ENCODE measurements around the gene DGKG.
A peak's percentile ranks its signal among the peaks of the same experiment; 100 is the strongest.

The DGKG gene

GRCh38 chr3:186237915-186238314 is 124.1 kb downstream of the DGKG start:
- no peak overlapping the region for H3K4me3 Mint-ChIP-seq
- no peaks in the 10 kb centered on the region for H3K36me3 Mint-ChIP-seq (ENCODE audit: low read depth)
- H3K4me1 Mint-ChIP-seq (ENCODE audit: low read depth) = peaks cover 19% of the 10 kb centered on the region
- H3K9me3 Mint-ChIP-seq = no peaks in the 10 kb centered on the region
- peaks cover 8% of the 10 kb centered on the region for H3K27me3 Mint-ChIP-seq
- DNase-seq = no peak
- no peak overlapping the region for H3K27ac Mint-ChIP-seq

GRCh38 chr3:186236357-186237020 is 125.5 kb downstream of the DGKG start:
- Mint-ChIP-seq H3K4me1 (ENCODE audit: low read depth) (peaks cover 11% of the 10 kb centered on the region), H3K27me3 (peaks cover 9% of the 10 kb centered on the region), H3K27ac (no peak overlapping the region), H3K36me3 (ENCODE audit: low read depth) (no peaks in the 10 kb centered on the region), H3K9me3 (no peaks in the 10 kb centered on the region), H3K4me3 (no peak overlapping the region)
- DNase-seq = no peak

GRCh38 chr3:186235554-186235953 is 126.5 kb downstream of the DGKG start:
- Mint-ChIP-seq H3K4me3 (peak overlapping the region; percentile 40), H3K9me3 (no peaks in the 10 kb centered on the region), H3K4me1 (ENCODE audit: low read depth) (peaks cover 11% of the 10 kb centered on the region), H3K27ac (peak overlapping the region; percentile 34), H3K27me3 (peaks cover 9% of the 10 kb centered on the region), H3K36me3 (ENCODE audit: low read depth) (no peaks in the 10 kb centered on the region)
- DNase-seq = no peak

- Mint-ChIP-seq H3K27me3 (peaks cover 12% of the 10 kb centered on the region), H3K27ac (no peak overlapping the region)
Measured at GRCh38 chr3:186234152-186234551, 127.9 kb downstream of the DGKG start.

GRCh38 chr3:186226482-186226881 is 135.6 kb downstream of the DGKG start:
- Mint-ChIP-seq H3K27me3 (peaks cover 49% of the 10 kb centered on the region), H3K36me3 (ENCODE audit: low read depth) (no peaks in the 10 kb centered on the region), H3K4me1 (ENCODE audit: low read depth) (no peaks in the 10 kb centered on the region), H3K9me3 (no peaks in the 10 kb centered on the region), H3K4me3 (no peak overlapping the region), H3K27ac (no peak overlapping the region)
- DNase-seq = no peak

More at GRCh38 chr3:186234152-186234551, 127.9 kb downstream of the DGKG start:
- DNase-seq = no peak
- H3K4me1 Mint-ChIP-seq (ENCODE audit: low read depth) = peaks cover 11% of the 10 kb centered on the region
- H3K4me3 Mint-ChIP-seq = no peak overlapping the region
- no peaks in the 10 kb centered on the region for H3K36me3 Mint-ChIP-seq (ENCODE audit: low read depth)
- H3K9me3 Mint-ChIP-seq = no peaks in the 10 kb centered on the region

- Mint-ChIP-seq H3K4me3 (no peak overlapping the region), H3K27ac (no peak overlapping the region), H3K27me3 (peaks cover 46% of the 10 kb centered on the region), H3K4me1 (ENCODE audit: low read depth) (no peaks in the 10 kb centered on the region), H3K9me3 (no peaks in the 10 kb centered on the region), H3K36me3 (ENCODE audit: low read depth) (no peaks in the 10 kb centered on the region)
- DNase-seq = no peak
Measured at GRCh38 chr3:186225603-186226002, 136.4 kb downstream of the DGKG start.

GRCh38 chr3:186224041-186224610 is 137.9 kb downstream of the DGKG start:
- H3K9me3 Mint-ChIP-seq = no peaks in the 10 kb centered on the region
- DNase-seq = no peak
- H3K4me1 Mint-ChIP-seq (ENCODE audit: low read depth) = no peaks in the 10 kb centered on the region
- no peak overlapping the region for H3K27ac Mint-ChIP-seq
- no peaks in the 10 kb centered on the region for H3K36me3 Mint-ChIP-seq (ENCODE audit: low read depth)
- no peak overlapping the region for H3K4me3 Mint-ChIP-seq
- peaks cover 48% of the 10 kb centered on the region for H3K27me3 Mint-ChIP-seq

GRCh38 chr3:186223476-186223875 is 138.6 kb downstream of the DGKG start:
- peaks cover 44% of the 10 kb centered on the region for H3K27me3 Mint-ChIP-seq
- no peaks in the 10 kb centered on the region for H3K9me3 Mint-ChIP-seq
- no peaks in the 10 kb centered on the region for H3K36me3 Mint-ChIP-seq (ENCODE audit: low read depth)
- DNase-seq = no peak
- H3K27ac Mint-ChIP-seq = no peak overlapping the region
- peaks cover under 1% of the 10 kb centered on the region for H3K4me1 Mint-ChIP-seq (ENCODE audit: low read depth)
- no peak overlapping the region for H3K4me3 Mint-ChIP-seq

- peaks cover 37% of the 10 kb centered on the region for H3K27me3 Mint-ChIP-seq
- no peak overlapping the region for H3K27ac Mint-ChIP-seq
- no peaks in the 10 kb centered on the region for H3K36me3 Mint-ChIP-seq (ENCODE audit: low read depth)
- peaks cover 13% of the 10 kb centered on the region for H3K4me1 Mint-ChIP-seq (ENCODE audit: low read depth)
- no peak overlapping the region for H3K4me3 Mint-ChIP-seq
- H3K9me3 Mint-ChIP-seq = no peaks in the 10 kb centered on the region
- no peak for DNase-seq
Measured at GRCh38 chr3:186221760-186222378, 140.2 kb downstream of the DGKG start.

- peaks cover 15% of the 10 kb centered on the region for H3K4me1 Mint-ChIP-seq (ENCODE audit: low read depth)
- peaks cover 36% of the 10 kb centered on the region for H3K27me3 Mint-ChIP-seq
- H3K27ac Mint-ChIP-seq = no peak overlapping the region
- no peak for DNase-seq
- H3K9me3 Mint-ChIP-seq = no peaks in the 10 kb centered on the region
- no peaks in the 10 kb centered on the region for H3K36me3 Mint-ChIP-seq (ENCODE audit: low read depth)
- H3K4me3 Mint-ChIP-seq = no peak overlapping the region
Measured at GRCh38 chr3:186220911-186221645, 141.0 kb downstream of the DGKG start.

- no peaks in the 10 kb centered on the region for H3K36me3 Mint-ChIP-seq (ENCODE audit: low read depth)
- no peak for DNase-seq
- peaks cover 33% of the 10 kb centered on the region for H3K27me3 Mint-ChIP-seq
- no peaks in the 10 kb centered on the region for H3K9me3 Mint-ChIP-seq
- no peak overlapping the region for H3K27ac Mint-ChIP-seq
- peaks cover 15% of the 10 kb centered on the region for H3K4me1 Mint-ChIP-seq (ENCODE audit: low read depth)
- no peak overlapping the region for H3K4me3 Mint-ChIP-seq
Measured at GRCh38 chr3:186220365-186220764, 141.7 kb downstream of the DGKG start.

- Mint-ChIP-seq H3K27me3 (peaks cover 31% of the 10 kb centered on the region), H3K4me3 (no peak overlapping the region), H3K36me3 (ENCODE audit: low read depth) (no peaks in the 10 kb centered on the region), H3K27ac (no peak overlapping the region), H3K4me1 (ENCODE audit: low read depth) (peaks cover 15% of the 10 kb centered on the region), H3K9me3 (no peaks in the 10 kb centered on the region)
- no peak for DNase-seq
Measured at GRCh38 chr3:186219211-186219638, 142.8 kb downstream of the DGKG start.

- DNase-seq = no peak
- H3K4me3 Mint-ChIP-seq = no peak overlapping the region
- H3K4me1 Mint-ChIP-seq (ENCODE audit: low read depth) = peaks cover 17% of the 10 kb centered on the region
- no peaks in the 10 kb centered on the region for H3K36me3 Mint-ChIP-seq (ENCODE audit: low read depth)
- no peak overlapping the region for H3K27ac Mint-ChIP-seq
- peaks cover 26% of the 10 kb centered on the region for H3K27me3 Mint-ChIP-seq
- no peaks in the 10 kb centered on the region for H3K9me3 Mint-ChIP-seq
Measured at GRCh38 chr3:186218421-186218820, 143.6 kb downstream of the DGKG start.

GRCh38 chr3:186217820-186218164 is 144.2 kb downstream of the DGKG start:
- no peak for DNase-seq
- peaks cover 17% of the 10 kb centered on the region for H3K4me1 Mint-ChIP-seq (ENCODE audit: low read depth)
- H3K27ac Mint-ChIP-seq = peak overlapping the region; percentile 54
- peaks cover 27% of the 10 kb centered on the region for H3K27me3 Mint-ChIP-seq
- no peaks in the 10 kb centered on the region for H3K9me3 Mint-ChIP-seq
- no peak overlapping the region for H3K4me3 Mint-ChIP-seq
- H3K36me3 Mint-ChIP-seq (ENCODE audit: low read depth) = no peaks in the 10 kb centered on the region
